Central memory CD8-positive, alpha-beta T cell (primary cell): ENCODE measurements around the gene P2RY14.
"Not testable (repeated sequence)": the region's sequence is repeated elsewhere in the genome, so short reads cannot be mapped to it uniquely, and the experiment has no call there.

Experiments
- ATAC-seq: fragments of 150-1000 bp; cut with Tn5 transposase; replicated peaks from 2 replicates; pipeline ENCODE4 v1.10.0; 2022; ENCODE audit warnings: mild to moderate bottlenecking, moderate FRiP score, moderate number of reproducible peaks; ENCODE audit not compliant: poor library complexity, severe bottlenecking; ENCODE audit errors: extremely low read depth
- DNase-seq, 2 donors: peaks; one replicate each; pipeline ENCODE4 v3.0.0; 2021; ENCODE audit warnings: low spot score in 2 of 2
- H3K27ac Mint-ChIP-seq: one replicate; pipeline ENCODE4 v1.8.0; 2022; ENCODE audit warnings: low read depth, mild to moderate bottlenecking, moderate library complexity, mixed read lengths
- H3K27me3 Mint-ChIP-seq: one replicate; pipeline ENCODE4 v1.8.0; 2022; ENCODE audit warnings: mixed read lengths
- H3K36me3 Mint-ChIP-seq: one replicate; pipeline ENCODE4 v1.8.0; 2022; ENCODE audit warnings: mild to moderate bottlenecking, moderate library complexity, mixed read lengths; ENCODE audit not compliant: insufficient read depth
- H3K4me1 Mint-ChIP-seq: one replicate; pipeline ENCODE4 v1.8.0; 2022; ENCODE audit warnings: mixed read lengths
- H3K4me3 Mint-ChIP-seq: one replicate; pipeline ENCODE4 v1.8.0; 2022; ENCODE audit warnings: mild to moderate bottlenecking, moderate library complexity, mixed read lengths
- H3K9me3 Mint-ChIP-seq: one replicate; pipeline ENCODE4 v1.8.0; 2022; ENCODE audit warnings: mixed read lengths

P2RY14 gene

DNA sequence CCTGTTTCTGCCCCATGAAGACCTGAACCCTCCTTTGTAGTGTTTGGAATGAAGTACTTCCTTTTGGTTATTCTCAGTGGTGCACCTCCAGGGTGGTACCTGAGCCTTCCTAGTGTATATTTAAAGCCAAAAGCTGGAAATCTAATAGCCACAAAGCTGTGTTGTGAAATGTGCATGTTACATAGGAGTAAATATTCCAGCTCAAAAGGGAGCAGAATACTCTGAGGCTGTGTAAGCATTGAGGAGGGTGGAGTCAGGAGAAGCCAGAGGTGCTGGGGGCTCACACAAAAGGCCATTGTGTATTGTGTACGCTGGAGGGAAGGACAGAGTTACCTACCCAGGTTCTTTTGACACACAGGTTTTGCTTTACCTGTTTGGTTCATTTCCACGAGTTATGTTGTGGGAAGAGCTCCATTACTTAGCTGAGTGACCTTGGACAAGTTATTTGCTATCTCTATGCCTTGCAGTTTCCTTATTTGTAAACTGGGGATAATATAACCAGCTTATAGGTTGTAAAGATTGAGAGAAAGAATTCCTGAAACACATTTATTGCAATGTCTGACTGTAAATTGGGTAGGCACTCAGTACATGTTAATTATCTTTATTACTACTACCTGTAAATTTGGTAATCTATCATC, 100.0 kb downstream of the P2RY14 start:
- Mint-ChIP-seq H3K4me1 (peaks cover 13% of the 10 kb centered on the region), H3K27me3 (no peaks in the 10 kb centered on the region), H3K9me3 (no peaks in the 10 kb centered on the region), H3K4me3 (no peak overlapping the region), H3K36me3 (no peaks in the 10 kb centered on the region), H3K27ac (no peak overlapping the region)
- no peak for ATAC-seq
- no peak for DNase-seq

DNA sequence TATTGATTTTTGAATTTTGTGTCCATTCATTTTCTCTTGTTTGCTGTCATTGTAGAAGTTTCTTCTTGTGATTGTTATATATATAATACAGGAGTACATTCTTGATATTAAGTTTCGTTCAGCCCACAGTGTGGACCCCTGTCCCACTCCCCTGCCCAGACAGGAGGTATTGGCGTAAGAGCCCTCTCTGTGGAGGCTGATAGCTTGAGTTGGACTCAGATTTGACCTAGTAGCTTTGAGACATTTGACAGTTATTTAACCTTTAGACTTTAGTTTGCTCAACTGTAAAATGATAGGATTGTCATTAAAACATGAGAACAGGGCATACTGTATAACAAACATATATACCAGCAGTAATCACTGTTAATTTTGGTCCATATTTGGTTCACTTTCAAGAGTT, 102.4 kb downstream of the P2RY14 start:
- ATAC-seq (no peak), DNase-seq (no peak)
- H3K4me1 Mint-ChIP-seq: peaks cover 13% of the 10 kb centered on the region
- H3K36me3 Mint-ChIP-seq: peaks cover 1% of the 10 kb centered on the region
- H3K9me3 Mint-ChIP-seq: no peaks in the 10 kb centered on the region
- no peak overlapping the region for H3K4me3 Mint-ChIP-seq
- no peaks in the 10 kb centered on the region for H3K27me3 Mint-ChIP-seq
- H3K27ac Mint-ChIP-seq: no peak overlapping the region

DNA sequence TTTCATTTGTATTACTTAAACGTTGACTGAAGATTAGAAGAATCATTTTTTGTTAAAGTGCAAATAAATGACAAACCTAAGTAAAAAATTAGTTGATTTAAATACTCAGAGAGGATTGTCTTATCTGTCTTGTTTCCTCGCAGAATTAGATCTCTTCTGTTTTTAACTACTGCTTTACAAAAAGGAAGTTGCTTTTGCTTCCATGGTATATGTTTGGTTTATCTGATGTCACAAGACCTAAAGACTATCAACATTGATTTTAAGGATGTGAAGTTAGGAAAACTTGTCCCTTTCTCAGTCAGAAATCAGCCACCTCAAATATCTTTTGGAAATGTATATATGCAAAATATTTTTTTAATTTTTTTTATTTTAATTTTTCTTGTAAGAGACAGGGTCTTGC, 104.0 kb downstream of the P2RY14 start:
- H3K4me3 Mint-ChIP-seq: no peak overlapping the region
- no peaks in the 10 kb centered on the region for H3K9me3 Mint-ChIP-seq
- no peak for DNase-seq
- H3K36me3 Mint-ChIP-seq: peaks cover 2% of the 10 kb centered on the region
- H3K27me3 Mint-ChIP-seq: no peaks in the 10 kb centered on the region
- peaks cover 28% of the 10 kb centered on the region for H3K4me1 Mint-ChIP-seq
- no peak for ATAC-seq
- H3K27ac Mint-ChIP-seq: no peak overlapping the region

DNA sequence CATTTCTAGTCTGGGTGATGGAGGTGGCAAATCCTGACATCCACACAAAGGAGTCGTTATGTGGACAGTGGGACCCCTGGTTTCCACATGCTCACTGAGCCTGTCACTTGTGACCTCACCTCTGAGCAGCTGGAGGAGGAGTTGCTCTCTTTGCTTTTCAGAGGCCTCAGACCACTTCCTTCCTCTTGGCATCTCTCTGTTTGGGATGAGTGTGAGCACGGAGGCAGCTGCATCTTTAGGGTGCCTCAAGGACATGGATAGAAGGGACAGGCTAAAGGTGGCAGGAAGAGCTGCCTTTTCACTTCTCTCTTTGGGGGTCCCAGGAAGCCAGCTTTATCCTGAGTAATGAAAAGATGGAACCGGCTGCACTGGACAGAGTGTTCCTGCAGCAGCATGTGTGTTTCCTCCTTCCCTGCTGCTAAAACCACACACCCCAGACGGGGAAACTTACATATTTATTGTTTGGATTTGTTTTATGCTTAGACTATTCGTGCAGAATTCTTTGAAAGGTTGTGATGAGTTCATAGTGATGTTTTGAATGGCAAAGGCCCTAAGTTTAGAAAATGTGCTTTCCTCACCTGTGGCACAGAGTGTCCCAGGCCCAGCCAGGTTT, 107.1 kb downstream of the P2RY14 start:
- no peak for DNase-seq
- Mint-ChIP-seq H3K27me3 (no peaks in the 10 kb centered on the region), H3K27ac (peak overlapping the region; percentile 81), H3K36me3 (peaks cover 4% of the 10 kb centered on the region), H3K4me3 (peak overlapping the region; percentile 38), H3K9me3 (no peaks in the 10 kb centered on the region), H3K4me1 (peaks cover 28% of the 10 kb centered on the region)
- peak; percentile 73 for ATAC-seq

DNA sequence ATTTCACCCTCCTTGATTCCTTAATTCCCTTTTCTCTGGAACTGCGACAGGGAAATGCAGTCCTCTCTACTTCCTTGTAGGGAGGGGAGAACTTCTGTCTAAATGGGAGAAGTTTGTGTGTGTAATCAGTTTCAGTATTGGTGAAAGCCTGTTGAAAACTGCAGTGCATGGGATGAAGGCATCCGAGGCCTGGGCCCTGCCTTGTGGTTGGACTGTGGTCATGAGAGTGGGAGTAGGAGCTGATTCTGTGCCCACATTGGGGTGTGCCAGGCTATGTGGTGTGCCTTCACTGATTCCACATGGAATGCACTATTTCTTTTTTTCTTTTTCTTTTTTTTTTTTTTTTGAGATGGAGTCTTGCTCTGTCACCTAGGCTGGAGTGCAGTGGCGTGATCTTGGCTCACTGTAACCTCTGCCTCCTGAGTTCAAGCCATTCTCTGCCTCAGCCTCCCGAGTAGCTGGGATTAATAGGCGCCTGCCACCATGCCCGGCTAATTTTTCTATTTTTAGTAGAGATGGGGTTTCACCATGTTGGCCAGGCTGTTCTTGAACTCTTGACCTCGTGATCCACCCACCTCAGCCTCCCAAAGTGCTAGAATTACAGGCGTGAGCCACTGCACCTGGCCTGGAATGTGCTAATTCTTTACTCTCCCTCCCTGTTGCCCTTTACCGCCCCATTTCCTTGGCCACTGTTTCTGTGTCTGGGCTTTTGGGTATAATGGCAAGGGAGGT, 108.2 kb downstream of the P2RY14 start:
- peak; percentile 15 for ATAC-seq
- DNase-seq, H3K36me3 Mint-ChIP-seq, H3K27me3 Mint-ChIP-seq, H3K9me3 Mint-ChIP-seq: not testable (repeated sequence)
- H3K4me1 Mint-ChIP-seq: peaks cover 28% of the 10 kb centered on the region
- peak overlapping the region; percentile 81 for H3K27ac Mint-ChIP-seq
- peak overlapping the region; percentile 38 for H3K4me3 Mint-ChIP-seq

DNA sequence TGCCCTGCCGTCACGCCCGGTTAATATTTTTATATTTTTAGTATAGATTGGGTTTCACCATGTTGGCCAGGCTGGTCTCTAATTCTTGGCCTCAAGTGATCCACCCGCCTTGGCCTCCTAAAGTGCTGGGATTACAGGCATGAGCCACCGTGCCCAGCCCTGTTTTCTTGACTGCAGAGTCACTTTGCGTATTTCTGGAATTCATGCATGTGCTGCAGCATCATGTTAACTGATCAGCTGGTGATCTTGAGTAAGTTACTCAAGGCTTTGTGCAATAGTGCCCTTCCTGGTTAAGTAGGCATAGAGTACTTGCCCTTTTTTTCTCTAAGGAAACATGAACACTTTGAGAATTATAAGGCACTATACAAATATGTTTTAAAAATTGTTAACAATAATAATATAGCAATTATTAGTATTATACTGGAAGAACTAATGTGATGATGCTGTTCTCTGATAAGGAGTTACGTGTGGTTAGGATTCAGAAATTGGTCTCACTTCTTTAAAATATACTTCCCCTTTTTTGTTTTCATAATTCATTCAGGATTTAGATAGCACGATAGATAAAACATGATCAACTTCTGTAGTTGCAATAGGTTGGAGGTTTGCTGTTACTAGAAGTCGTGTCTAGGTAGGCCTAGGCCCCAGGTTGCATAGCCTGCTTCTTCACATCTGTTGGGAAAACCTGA, 108.9 kb downstream of the P2RY14 start:
- ATAC-seq: no peak

DNA sequence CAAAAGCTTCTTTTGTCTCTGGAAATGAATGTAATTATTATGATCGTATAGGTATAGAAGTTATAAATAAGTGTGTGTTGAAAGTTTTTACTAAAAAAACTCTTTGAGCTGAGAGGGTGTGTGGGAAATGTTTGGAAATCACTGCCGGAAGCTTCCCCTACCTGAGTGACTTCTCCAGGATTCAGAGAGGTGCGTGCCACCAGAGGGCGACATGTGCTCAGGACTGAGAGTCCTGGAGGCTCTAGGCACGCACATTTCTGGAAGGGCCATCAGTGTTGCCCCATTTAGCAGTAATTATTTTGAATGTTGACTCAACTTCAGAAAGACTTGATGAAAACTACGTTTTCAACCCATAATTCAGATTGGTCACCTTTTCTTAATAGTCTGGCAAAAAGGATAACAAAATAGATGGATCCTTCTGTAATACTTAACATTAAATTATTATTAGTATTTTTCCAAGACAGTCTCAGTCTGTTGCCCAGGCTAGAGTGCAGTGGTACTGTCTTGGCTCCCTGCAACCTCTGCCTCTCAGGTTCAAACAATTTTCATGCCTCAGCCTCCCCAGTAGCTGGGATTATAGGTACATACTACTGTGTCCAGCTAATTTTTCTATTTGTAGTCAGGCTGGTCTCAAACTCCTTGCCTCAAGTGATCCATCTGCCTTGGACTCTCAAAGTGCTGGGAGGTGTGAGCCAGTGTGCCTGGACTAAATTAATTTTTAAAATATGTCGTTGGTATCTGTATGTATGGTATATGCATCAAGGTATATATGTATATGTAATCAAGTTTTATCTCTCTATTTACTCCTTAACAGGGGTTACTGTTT, 109.9 kb downstream of the P2RY14 start:
- Mint-ChIP-seq H3K9me3 (no peaks in the 10 kb centered on the region), H3K36me3 (peaks cover 6% of the 10 kb centered on the region), H3K27ac (no peak overlapping the region), H3K27me3 (no peaks in the 10 kb centered on the region), H3K4me3 (no peak overlapping the region), H3K4me1 (peaks cover 28% of the 10 kb centered on the region)
- ATAC-seq (peak; percentile 63), DNase-seq (peak; percentile 62 to 69)

More for the DNA sequence above, 108.9 kb downstream of the P2RY14 start:
- H3K27me3 Mint-ChIP-seq: no peaks in the 10 kb centered on the region
- peaks cover 28% of the 10 kb centered on the region for H3K4me1 Mint-ChIP-seq
- peaks cover 6% of the 10 kb centered on the region for H3K36me3 Mint-ChIP-seq
- H3K27ac Mint-ChIP-seq: peak overlapping the region; percentile 81
- H3K4me3 Mint-ChIP-seq: no peak overlapping the region
- DNase-seq: no peak
- H3K9me3 Mint-ChIP-seq: no peaks in the 10 kb centered on the region

DNA sequence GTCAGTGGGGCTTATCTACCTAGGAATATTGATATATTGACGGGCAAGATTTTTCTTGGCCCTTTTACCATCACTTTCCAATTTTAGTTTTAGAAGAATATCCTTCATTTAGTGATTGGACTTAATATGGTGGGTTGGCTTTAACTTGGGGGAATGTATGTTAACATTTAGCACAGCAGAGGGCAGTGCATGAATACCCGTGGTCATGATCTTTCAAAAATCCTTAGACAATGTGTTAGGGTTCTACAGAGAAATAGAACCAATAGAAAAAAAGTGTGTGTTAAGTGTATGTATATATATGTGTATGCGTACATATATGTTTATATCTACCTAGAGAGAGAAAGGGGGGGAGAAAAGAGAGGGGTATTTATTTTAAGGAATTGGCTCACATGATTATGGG, 112.2 kb downstream of the P2RY14 start:
- no peak for ATAC-seq
- Mint-ChIP-seq H3K27me3 (no peaks in the 10 kb centered on the region), H3K9me3 (no peaks in the 10 kb centered on the region), H3K4me3 (no peak overlapping the region), H3K36me3 (peaks cover 6% of the 10 kb centered on the region), H3K27ac (no peak overlapping the region), H3K4me1 (peaks cover 17% of the 10 kb centered on the region)
- no peak for DNase-seq

DNA sequence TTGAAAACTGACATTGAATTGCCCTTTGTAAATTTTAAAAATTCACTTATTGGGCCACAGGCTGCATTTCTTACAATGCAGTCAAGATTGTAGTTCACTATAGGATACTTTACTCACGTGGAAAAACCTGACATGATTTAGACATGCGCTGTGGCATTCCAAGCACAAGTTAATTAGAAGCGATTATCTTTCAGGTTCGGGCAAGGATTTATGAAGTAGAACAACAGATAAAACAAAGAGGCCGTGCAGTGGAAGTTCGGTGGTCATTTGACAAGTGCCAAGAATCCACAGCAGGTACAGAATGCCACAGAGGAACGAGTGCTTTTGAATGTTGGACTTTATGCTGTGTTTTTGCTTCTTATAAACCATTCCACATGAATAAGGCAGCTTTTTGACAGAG, 113.1 kb downstream of the P2RY14 start:
- H3K4me3 Mint-ChIP-seq: no peak overlapping the region
- DNase-seq: no peak
- peaks cover 8% of the 10 kb centered on the region for H3K27me3 Mint-ChIP-seq
- H3K36me3 Mint-ChIP-seq: peaks cover 3% of the 10 kb centered on the region
- no peaks in the 10 kb centered on the region for H3K9me3 Mint-ChIP-seq
- no peak for ATAC-seq
- H3K4me1 Mint-ChIP-seq: peaks cover 8% of the 10 kb centered on the region
- H3K27ac Mint-ChIP-seq: no peak overlapping the region
